IPS DF 6.9 (cell line): ENCODE results near the gene CDKN2AIP.

Source experiments
- DNase-seq: peaks from one replicate; pipeline ENCODE4 v3.0.0-alpha.2; 2013; ENCODE audit warnings: low read depth, low spot score
- H3K27ac ChIP-seq: one replicate; pipeline ENCODE4 v1.5.1; 2013; ENCODE audit warnings: low read length, control low read depth
- H3K27me3 ChIP-seq: 2 replicates; pipeline ENCODE4 v1.6.1; 2013; ENCODE audit warnings: mild to moderate bottlenecking, low read length; ENCODE audit not compliant: control insufficient read depth, insufficient read depth
- H3K36me3 ChIP-seq: 2 replicates; pipeline ENCODE4 v1.6.1; 2013; ENCODE audit warnings: low read length; ENCODE audit not compliant: control insufficient read depth, insufficient read depth
- H3K4me1 ChIP-seq: 2 replicates; pipeline ENCODE4 v1.6.1; 2013; ENCODE audit warnings: low read length; ENCODE audit not compliant: control insufficient read depth, insufficient read depth
- H3K4me3 ChIP-seq: 2 replicates; pipeline ENCODE4 v1.5.1; 2013; ENCODE audit warnings: mild to moderate bottlenecking, low read length
- H3K9me3 ChIP-seq: 2 replicates; pipeline ENCODE4 v1.6.1; 2013; ENCODE audit warnings: low read length, inconsistent platforms; ENCODE audit not compliant: control insufficient read depth, insufficient read depth
- WGBS: extraction: QIAGEN DNeasy Blood & Tissue Kit; methylation state at CpG from one replicate; pipeline ENCODE4 v1.1.7; 2013; ENCODE audit warnings: mixed read lengths, missing lambda C conversion rate; ENCODE audit not compliant: insufficient read length, insufficient coverage; 5-methylcytosine and 5-hydroxymethylcytosine counted together

CDKN2AIP gene

GRCh38 chr4:183444214-183445096 lies at the start of gene CDKN2AIP:
TSS of gene CDKN2AIP (plus strand) at chr4:183444636. CDS start at chr4:183444798, 162 bp downstream.
- no peaks in the 10 kb centered on the region; the same call in 1 of the 2 replicates for H3K36me3 ChIP-seq

GRCh38 chr4:183395395-183395794 lies 49.0 kb upstream of the CDKN2AIP start:
- no peak for DNase-seq
- H3K4me3 ChIP-seq, result no peak overlapping the region
- H3K36me3 ChIP-seq, result no peaks in the 10 kb centered on the region
- no peaks in the 10 kb centered on the region for H3K27me3 ChIP-seq
- H3K9me3 ChIP-seq, result no peaks in the 10 kb centered on the region
- H3K4me1 ChIP-seq, result no peaks in the 10 kb centered on the region
- no peak overlapping the region for H3K27ac ChIP-seq
- no CpG with 5 or more reads among the region's 5 CpGs for WGBS

More at GRCh38 chr4:183444214-183445096, at the start of gene CDKN2AIP:
- no peaks in the 10 kb centered on the region for H3K27me3 ChIP-seq
- no peaks in the 10 kb centered on the region for H3K9me3 ChIP-seq
- no peak within 1 kb of the TSS for H3K27ac ChIP-seq
- H3K4me3 ChIP-seq, result peak within 1 kb of the TSS; percentile 85
- peak; percentile 37 for DNase-seq
- WGBS, result no CpG with 5 or more reads among the region's 109 CpGs
- no peaks in the 10 kb centered on the region for H3K4me1 ChIP-seq

GRCh38 chr4:183396227-183396637 lies 48.2 kb upstream of the CDKN2AIP start:
- no peak for DNase-seq
- Histone ChIP-seq H3K4me3 (no peak overlapping the region), H3K27me3 (no peaks in the 10 kb centered on the region), H3K36me3 (no peaks in the 10 kb centered on the region), H3K4me1 (no peaks in the 10 kb centered on the region), H3K27ac (no peak overlapping the region), H3K9me3 (no peaks in the 10 kb centered on the region)

GRCh38 chr4:183397741-183398297 lies 46.6 kb upstream of the CDKN2AIP start:
- H3K4me1 ChIP-seq, result no peaks in the 10 kb centered on the region
- H3K36me3 ChIP-seq, result no peaks in the 10 kb centered on the region
- no CpG with 5 or more reads among the region's 14 CpGs for WGBS
- no peak overlapping the region for H3K4me3 ChIP-seq
- DNase-seq, result no peak
- H3K27me3 ChIP-seq, result no peaks in the 10 kb centered on the region
- no peak overlapping the region for H3K27ac ChIP-seq
- no peaks in the 10 kb centered on the region for H3K9me3 ChIP-seq

GRCh38 chr4:183398298-183399125 lies 45.9 kb upstream of the CDKN2AIP start:
- WGBS, result no CpG with 5 or more reads among the region's 61 CpGs
- H3K4me1 ChIP-seq, result no peaks in the 10 kb centered on the region
- no peaks in the 10 kb centered on the region for H3K36me3 ChIP-seq
- H3K4me3 ChIP-seq, result peak overlapping the region; percentile 11; the same call in 1 of the 2 replicates
- no peak for DNase-seq
- no peak overlapping the region for H3K27ac ChIP-seq
- H3K27me3 ChIP-seq, result no peaks in the 10 kb centered on the region
- H3K9me3 ChIP-seq, result no peaks in the 10 kb centered on the region

GRCh38 chr4:183399126-183399522 lies 45.3 kb upstream of the CDKN2AIP start:
- Histone ChIP-seq H3K27me3 (no peaks in the 10 kb centered on the region), H3K4me3 (no peak overlapping the region)

GRCh38 chr4:183399616-183400015 lies 44.8 kb upstream of the CDKN2AIP start:
- H3K4me3 ChIP-seq, result no peak overlapping the region
- no peaks in the 10 kb centered on the region for H3K4me1 ChIP-seq

More at GRCh38 chr4:183399126-183399522, 45.3 kb upstream of the CDKN2AIP start:
- Histone ChIP-seq H3K4me1 (no peaks in the 10 kb centered on the region), H3K27ac (no peak overlapping the region), H3K36me3 (no peaks in the 10 kb centered on the region), H3K9me3 (no peaks in the 10 kb centered on the region)
- DNase-seq, result no peak
- no CpG with 5 or more reads among the region's 15 CpGs for WGBS

GRCh38 chr4:183400035-183400434 lies 44.4 kb upstream of the CDKN2AIP start:
- Histone ChIP-seq H3K27ac (no peak overlapping the region), H3K27me3 (no peaks in the 10 kb centered on the region), H3K4me3 (no peak overlapping the region), H3K36me3 (no peaks in the 10 kb centered on the region), H3K9me3 (no peaks in the 10 kb centered on the region), H3K4me1 (no peaks in the 10 kb centered on the region)
- no peak for DNase-seq
- no CpG with 5 or more reads among the region's 5 CpGs for whole genome bisulfite sequencing

More at GRCh38 chr4:183399616-183400015, 44.8 kb upstream of the CDKN2AIP start:
- Histone ChIP-seq H3K36me3 (no peaks in the 10 kb centered on the region), H3K27ac (no peak overlapping the region), H3K9me3 (no peaks in the 10 kb centered on the region), H3K27me3 (no peaks in the 10 kb centered on the region)
- DNase-seq, result no peak
- WGBS, result no CpG with 5 or more reads among the region's 12 CpGs

- WGBS, result no CpG with 5 or more reads among the region's 4 CpGs
- Histone ChIP-seq H3K4me1 (no peaks in the 10 kb centered on the region), H3K4me3 (no peak overlapping the region), H3K27me3 (no peaks in the 10 kb centered on the region), H3K9me3 (no peaks in the 10 kb centered on the region), H3K27ac (no peak overlapping the region), H3K36me3 (no peaks in the 10 kb centered on the region)
- DNase-seq, result no peak
Measured at GRCh38 chr4:183401473-183401872, 43.0 kb upstream of the CDKN2AIP start.

GRCh38 chr4:183402771-183403170 lies 41.7 kb upstream of the CDKN2AIP start:
- Histone ChIP-seq H3K4me3 (no peak overlapping the region), H3K36me3 (no peaks in the 10 kb centered on the region), H3K4me1 (no peaks in the 10 kb centered on the region), H3K9me3 (no peaks in the 10 kb centered on the region), H3K27me3 (no peaks in the 10 kb centered on the region), H3K27ac (no peak overlapping the region)
- no peak for DNase-seq
- WGBS, result no CpG with 5 or more reads among the region's 4 CpGs
